K562 (cell line): Measurements from ENCODE around the gene SLC7A8. TPM values are rescaled to one million over a fixed set of nuclear protein-coding genes. Genes with fewer than 3 reads are reported as not detected.

Experiments used
- ATAC-seq: fragments of 200-7000 bp; cut with Tn5 transposase; 3 replicates; pipeline ENCODE4 v1.9.1; 2020; ENCODE audit warnings: moderate library complexity
- BruUV-seq: library from RNA; stranded (reverse); fragments of 400-500 nt; replicated peaks from 2 replicates; lab custom pipeline; 2021; lab: Mats Ljungman, UMichigan
- CTCF ChIA-PET: fragments of 300-600 bp; formaldehyde crosslinking; extraction: SDS; loops from one replicate; lab custom pipeline; 2021; ENCODE audit warnings: low intra/inter-chr PET ratio; lab: Yijun Ruan, JAX
- POLR2A ChIA-PET: fragments of 300-600, 350-650 bp; sonication (Branson Sonifier 250); formaldehyde crosslinking; extraction: SDS; loops from one replicate; lab custom pipeline; 2021; ENCODE audit warnings: antibody characterized with exemption, inconsistent platforms; lab: Yijun Ruan, JAX
- DNase-seq, 4 experiments: peaks; one replicate each; pipeline versions ENCODE4 v3.0.0 to v3.0.0-alpha.2; 2011 to 2018; ENCODE audit warnings: low spot score in 3 of 4, mixed read lengths in 3 of 4; ENCODE audit errors: extremely low read depth in 1 of 4
- FAIRE-seq: peaks from 2 replicates; lab custom pipeline; 2011; peaks lifted over from hg19 to GRCh38; lab: Jason Lieb, UNC
- H2AFZ ChIP-seq: 2 replicates; pipeline ENCODE4 v1.6.0; 2011; ENCODE audit warnings: low read depth, low read length, control low read depth, inconsistent platforms
- H3K27ac ChIP-seq: fragments of 200-600 bp; 3 replicates; pipeline ENCODE4 v1.8.0; 2011; ENCODE audit warnings: low read depth, mild to moderate bottlenecking, control low read depth, inconsistent platforms, low read length, moderate library complexity, mixed read lengths; ENCODE audit errors: extremely low read depth
- H3K27me3 ChIP-seq, 2 experiments: fragments of 300-600 bp in 1 of 2; 2 replicates in 1 of 2; 3 replicates in 1 of 2; pipeline versions ENCODE4 v1.6.0 to v1.8.0; 2011; ENCODE audit warnings: inconsistent platforms in 2 of 2, low read length in 2 of 2, mild to moderate bottlenecking in 1 of 2, mixed read lengths in 1 of 2, moderate library complexity in 1 of 2; ENCODE audit not compliant: control insufficient read depth in 2 of 2, insufficient read depth in 2 of 2
- H3K36me3 ChIP-seq: fragments of 300-600 bp; 3 replicates; pipeline ENCODE4 v1.8.0; 2011; ENCODE audit warnings: mild to moderate bottlenecking, low read length, inconsistent platforms; ENCODE audit not compliant: control insufficient read depth, insufficient read depth
- H3K4me1 ChIP-seq, 2 experiments: fragments of 200-600 bp in 1 of 2; replicated peaks in 1 of 2; 2 replicates in 1 of 2; 3 replicates in 1 of 2; pipeline versions ENCODE4 v1.5.1 to v1.8.0; 2011; ENCODE audit warnings: inconsistent platforms in 2 of 2, low read length in 2 of 2, mild to moderate bottlenecking in 1 of 2, mixed read lengths in 1 of 2, moderate library complexity in 1 of 2; ENCODE audit not compliant: control insufficient read depth in 2 of 2, insufficient read depth in 2 of 2
- H3K4me2 ChIP-seq: 2 replicates; pipeline ENCODE4 v1.6.1; 2011; ENCODE audit warnings: low read length, control low read depth, inconsistent platforms, mixed read lengths; ENCODE audit not compliant: insufficient read depth
- H3K4me3 ChIP-seq: fragments of 200-600 bp; sonication (generic), shearing (Covaris generic); 2 replicates; pipeline ENCODE4 v1.5.1; 2016; ENCODE audit warnings: control low read depth, inconsistent platforms
- H3K79me2 ChIP-seq: fragments of 200-600 bp; 3 replicates; pipeline ENCODE4 v1.8.0; 2011; ENCODE audit warnings: low read length, inconsistent platforms; ENCODE audit not compliant: control insufficient read depth, insufficient read depth
- H3K9ac ChIP-seq, 2 experiments: 2 replicates each; pipeline versions ENCODE4 v1.6.0 to v1.6.1; 2011; ENCODE audit warnings: low read depth in 2 of 2, low read length in 2 of 2, control low read depth in 1 of 2, inconsistent platforms in 1 of 2, mild to moderate bottlenecking in 1 of 2, mixed read lengths in 1 of 2; ENCODE audit not compliant: insufficient read depth in 1 of 2
- H3K9me1 ChIP-seq: one replicate; pipeline ENCODE4 v1.6.0; 2011; ENCODE audit warnings: inconsistent platforms, mild to moderate bottlenecking, low read length, moderate library complexity; ENCODE audit not compliant: control insufficient read depth, insufficient read depth
- H3K9me3 ChIP-seq: replicated peaks from 2 replicates; pipeline ENCODE4 v1.5.1; 2011; ENCODE audit warnings: low read depth, low read length, inconsistent platforms; ENCODE audit not compliant: control insufficient read depth, insufficient read depth
- H4K20me1 ChIP-seq: replicated peaks from 2 replicates; pipeline ENCODE4 v1.6.1; 2011; ENCODE audit warnings: low read length, inconsistent platforms, mixed read lengths; ENCODE audit not compliant: control insufficient read depth, insufficient read depth
- BHLHE40 ChIP-seq: IDR thresholded peaks from 2 replicates; pipeline ENCODE4 v1.6.1; 2011; ENCODE audit warnings: low read length, improper control_type of control experiment
- CC2D1A ChIP-seq: fragments of 450-650 bp; IDR thresholded peaks from 2 replicates; pipeline ENCODE4 v1.6.1; 2017; ENCODE audit warnings: mild to moderate bottlenecking
- CHD1 ChIP-seq: fragments of 200-600 bp; sonication (generic); IDR thresholded peaks from one replicate; pipeline ENCODE4 v1.6.1; 2012; ENCODE audit warnings: mild to moderate bottlenecking, moderate library complexity, low read length, inconsistent platforms
- CXXC5 ChIP-seq: fragments of 250-450 bp; sonication (Bioruptor Pico); IDR thresholded peaks from 2 replicates; pipeline ENCODE4 v1.8.0; 2022; ENCODE audit warnings: inconsistent platforms, mild to moderate bottlenecking, moderate library complexity
- FUS ChIP-seq: fragments of 200-400 bp; formaldehyde crosslinking; optimal IDR thresholded peaks from 2 replicates; pipeline ENCODE3; 2017; ENCODE audit warnings: low read depth, low read length
- HDAC2 ChIP-seq: fragments of 450-650 bp; IDR thresholded peaks from 2 replicates; pipeline ENCODE4 v1.6.1; 2016; ENCODE audit warnings: mild to moderate bottlenecking
- KLF1 ChIP-seq: fragments of 450-650 bp; IDR thresholded peaks from 2 replicates; pipeline ENCODE4 v1.6.1; 2016; ENCODE audit warnings: missing genetic modification characterization, missing compliant biosample characterization
- LARP7 ChIP-seq: fragments of 450-650 bp; IDR thresholded peaks from 2 replicates; pipeline ENCODE4 v1.6.1; 2016
- MEIS2 ChIP-seq: fragments of 450-650 bp; IDR thresholded peaks from 2 replicates; pipeline ENCODE4 v1.6.1; 2014; ENCODE audit warnings: mild to moderate bottlenecking; ENCODE audit not compliant: partially characterized antibody
- TCF3 ChIP-seq: sonication (generic); formaldehyde crosslinking; IDR thresholded peaks from 2 replicates; pipeline ENCODE4 v1.4.0; 2020; ENCODE audit warnings: mild to moderate bottlenecking, missing genetic modification reagents
- TRIM28 ChIP-seq: fragments of 450-650 bp; IDR thresholded peaks from 2 replicates; pipeline ENCODE4 v1.6.1; 2017
- TSHZ1 ChIP-seq: fragments of 250-450 bp; sonication (Bioruptor Pico); IDR thresholded peaks from 2 replicates; pipeline ENCODE4 v1.4.0; 2020; ENCODE audit warnings: mild to moderate bottlenecking, moderate library complexity
- ZBTB7A ChIP-seq: IDR thresholded peaks from 2 replicates; pipeline ENCODE4 v1.6.1; 2011; ENCODE audit warnings: low read depth, mild to moderate bottlenecking, low read length, moderate library complexity, borderline replicate concordance; ENCODE audit not compliant: control insufficient read depth
- ZNF197 ChIP-seq: fragments of 200-800 bp; sonication (Bioruptor generic); IDR thresholded peaks from 2 replicates; pipeline ENCODE4 v1.6.1; 2016; ENCODE audit warnings: low read depth, missing genetic modification characterization, missing compliant biosample characterization
- ZNF518B ChIP-seq: fragments of 250-450 bp; sonication (Bioruptor Pico); IDR thresholded peaks from 2 replicates; pipeline ENCODE4 v1.5.0; 2021; ENCODE audit warnings: mild to moderate bottlenecking, moderate library complexity
- WGBS: fragments of 100-300 bp; shearing (Covaris generic); methylation state at CpG from one replicate; pipeline ENCODE4 v1.1.6; 2016; ENCODE audit warnings: low coverage, mixed read lengths; ENCODE audit not compliant: insufficient coverage; ENCODE audit errors: missing lambda C conversion rate; 5-methylcytosine and 5-hydroxymethylcytosine counted together
- in situ Hi-C: fragments of 300-500 bp; cut with MboI; formaldehyde crosslinking; loops from 4 replicates; pipeline ENCODE4 v1.15.0; 2018; ENCODE audit warnings: inconsistent platforms, mixed read lengths
- intact Hi-C: fragments of 100-400 bp; cut with micrococcal nuclease; formaldehyde crosslinking; loops from 2 replicates; pipeline ENCODE4 v1.14.2; 2022
- polyA plus RNA-seq, 8 experiments: library from polyadenylated mRNA; depleted of rRNA in 4 of 8; stranded (reverse) in 5 of 8; unstranded in 3 of 8; fragments of >200 nt; fragmentation: Nextera tagmentation in 2 of 8; fragmentation: Illumina TruSeq in 1 of 8; extraction: Ambion mirVana in 2 of 8; extraction: Trizol in 1 of 8; gene quantifications; 2 replicates each; pipeline versions ENCODE4 v1.2.1 to v1.2.3, GENCODE V29; 2011 to 2014; ENCODE audit warnings: inconsistent platforms in 1 of 8, missing spikeins in 1 of 8
- total RNA-seq, 7 experiments: library from RNA; depleted of rRNA in 6 of 7; stranded (reverse); fragments of >200 nt in 6 of 7; fragmentation: Illumina TruSeq in 2 of 7; extraction: Trizol in 2 of 7; gene quantifications; 2 replicates each; pipeline versions ENCODE4 v1.2.1 to v1.2.3, GENCODE V29; 2011 to 2021; ENCODE audit warnings: low replicate concordance in 1 of 7

Gene SLC7A8
- total and polyA plus RNA-seq, 9 of the 15 experiments (the other 6 are each of a cell fraction or from before 2014, with no cell fraction given): 2.0 to 33.0 (median 6.0) TPM

DNA sequence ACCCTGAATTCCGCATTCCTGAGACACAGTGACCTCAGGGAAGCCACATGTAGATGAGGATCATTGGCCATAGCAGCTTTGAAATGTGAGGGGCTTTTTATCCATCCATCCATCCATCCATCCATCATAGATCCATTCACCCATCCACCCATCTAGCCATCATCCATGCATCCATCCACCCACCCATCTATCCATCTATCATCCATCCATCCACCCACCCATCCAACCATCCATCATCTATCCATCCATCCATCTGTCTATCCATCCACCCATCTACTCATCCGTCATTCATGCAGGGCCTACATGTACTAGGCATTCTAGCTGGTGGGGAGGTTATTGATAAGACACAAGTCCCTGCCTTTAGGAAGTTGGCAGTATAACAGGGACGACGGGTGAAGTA, 36.5 kb downstream of the SLC7A8 start (continued):
- no peak for TF ChIP-seq TSHZ1 (CRISPR knock-in tag)
- TF ChIP-seq KLF1 (tag): no peak
- TF ChIP-seq FUS: no peak
- 0 out of 2 replicates have a peak, but pooled peaks have one; percentile 9 for TF ChIP-seq ZBTB7A
- no peak for TF ChIP-seq CXXC5 (CRISPR knock-in tag)
- no peak for TF ChIP-seq ZNF197 (CRISPR knock-in tag)

DNA sequence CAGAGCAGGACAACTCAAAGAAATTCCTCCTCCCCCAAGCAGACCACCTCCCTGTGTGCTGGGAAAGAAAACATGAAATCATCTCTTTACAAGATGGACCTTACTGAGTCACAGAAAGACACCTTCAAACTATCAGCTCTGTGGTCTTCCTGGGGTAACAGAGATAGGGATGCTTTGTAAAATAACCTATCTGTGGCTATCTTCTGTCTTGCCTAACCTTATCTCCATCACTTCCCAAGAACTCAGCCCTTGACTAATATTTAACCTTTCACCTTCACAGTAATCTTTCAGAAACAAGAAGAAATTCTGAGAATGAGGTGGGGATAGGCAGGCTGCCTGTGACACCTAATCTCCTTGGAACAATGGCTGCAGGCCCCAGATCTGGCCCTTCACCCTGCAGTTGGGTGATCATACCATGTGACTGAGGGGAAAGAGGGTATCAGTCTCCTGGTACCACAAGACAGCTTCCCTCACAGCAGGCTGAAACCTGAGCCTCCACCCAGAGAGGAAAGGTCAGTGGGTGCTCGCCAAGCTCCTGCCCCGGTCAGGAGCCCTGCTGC, 37.0 kb downstream of the SLC7A8 start:
- Histone ChIP-seq H3K27me3 (no peaks in the 10 kb centered on the region), H3K9ac (0 out of 4 replicates have a peak overlapping the region, but pooled peaks of 1 of the 2 experiments have one; percentile 27), H2AFZ (peak overlapping the region; percentile 1; the same call in 1 of the 2 replicates), H3K9me3 (no peaks in the 10 kb centered on the region), H3K4me3 (no peak overlapping the region), H3K4me1 (peaks cover 35 to 50% of the 10 kb centered on the region in 2 experiments; a peak in 4 of 5 replicates), H3K36me3 (no peaks in the 10 kb centered on the region; the same call in 2 of the 3 replicates), H3K27ac (peak overlapping the region; percentile 56), H3K79me2 (no peaks in the 10 kb centered on the region), H4K20me1 (no peaks in the 10 kb centered on the region), H3K9me1 (no peaks in the 10 kb centered on the region), H3K4me2 (peak overlapping the region; percentile 64)
- ChIA-PET POLR2A (interaction anchor here (0.6 to 1.4 kb wide), 6 partner anchors 9 to 1686 kb away, joined by 3 to 6 read pairs (median 4); no protein-coding TSS in a partner anchor), CTCF (no interaction called here)
- BruUV-seq: no TSS peak
- in situ Hi-C loops: no loop called here
- peak; percentile 85 for ATAC-seq
- DNase-seq: peak; percentile 92 to 95 (median 93)
- peak; percentile 94 for FAIRE-seq
- 0% methylated on average over 2 of the region's 2 CpGs for WGBS
- intact Hi-C loops: loop anchor here (2.0 kb wide), 1 partner anchor 26 kb away; no protein-coding TSS in a partner anchor
- TF ChIP-seq HDAC2: peak; percentile 98
- TF ChIP-seq BHLHE40: peak; percentile 61; the same call in 1 of the 2 replicates
- TF ChIP-seq MEIS2: peak; percentile 69
- no peak for TF ChIP-seq ZNF518B
- TF ChIP-seq TCF3 (CRISPR knock-in tag): peak; percentile 99
- TF ChIP-seq TRIM28: peak; percentile 38; the same call in 1 of the 2 replicates
- TF ChIP-seq LARP7: no peak
- TF ChIP-seq CHD1: no peak
- peak; percentile 98; the same call in 1 of the 2 replicates for TF ChIP-seq CC2D1A
